GM18508 (cell line): ENCODE data around the gene SLAMF9.
"Not testable (repeated sequence)": the region's sequence is repeated elsewhere in the genome, so short reads cannot be mapped to it uniquely, and the experiment has no call there.

Experiments used
- ATAC-seq: cut with Tn5 transposase; IDR thresholded peaks from one replicate; pipeline ENCODE4 v1.9.1; 2021; ENCODE audit warnings: moderate number of reproducible peaks; ENCODE audit not compliant: insufficient read depth, unreplicated experiment

SLAMF9 gene

DNA sequence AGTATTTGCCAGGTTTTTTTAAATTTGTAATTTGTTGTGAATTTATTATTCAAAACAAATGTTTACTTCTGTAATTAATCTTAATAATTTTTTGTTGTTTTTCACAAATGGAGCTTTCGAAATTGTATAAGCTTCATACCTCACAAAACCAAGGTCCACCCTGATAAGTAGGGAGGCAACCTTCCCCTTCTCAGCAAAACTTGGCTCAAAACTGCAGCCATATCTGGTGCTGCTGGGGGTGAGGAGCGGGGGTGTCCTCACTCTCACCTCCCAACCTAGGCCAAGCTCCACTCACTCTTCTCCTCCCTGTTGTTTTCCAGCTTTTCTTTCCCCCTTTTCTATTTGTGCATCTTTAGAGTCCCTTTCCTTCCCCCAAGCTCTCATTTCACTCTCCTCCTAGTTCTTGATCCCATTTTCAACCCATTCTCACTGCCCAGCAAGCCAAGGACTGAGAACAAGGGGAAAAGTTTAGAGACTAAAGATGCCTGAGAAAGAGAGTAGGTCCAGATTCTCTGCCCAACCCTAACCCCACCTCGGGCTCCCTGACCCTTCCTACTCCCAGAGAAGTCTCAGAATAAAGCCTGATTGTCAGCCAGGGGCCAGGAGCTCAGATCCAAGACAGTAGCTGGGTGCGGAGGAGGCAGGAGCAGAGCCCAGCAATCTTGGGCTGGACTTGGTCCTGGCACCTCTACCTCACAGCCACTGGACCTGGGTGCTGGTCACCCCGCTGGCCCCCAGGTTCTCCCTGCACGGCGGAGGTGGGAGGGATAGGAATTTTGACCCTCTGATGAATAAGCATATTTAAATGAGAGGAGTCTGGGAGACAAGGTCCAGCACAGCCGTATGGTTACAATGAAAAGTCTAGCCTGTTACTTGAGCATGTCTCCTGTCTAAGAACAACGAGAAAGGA, 45.8 kb downstream of the SLAMF9 start:
- no peak for ATAC-seq

DNA sequence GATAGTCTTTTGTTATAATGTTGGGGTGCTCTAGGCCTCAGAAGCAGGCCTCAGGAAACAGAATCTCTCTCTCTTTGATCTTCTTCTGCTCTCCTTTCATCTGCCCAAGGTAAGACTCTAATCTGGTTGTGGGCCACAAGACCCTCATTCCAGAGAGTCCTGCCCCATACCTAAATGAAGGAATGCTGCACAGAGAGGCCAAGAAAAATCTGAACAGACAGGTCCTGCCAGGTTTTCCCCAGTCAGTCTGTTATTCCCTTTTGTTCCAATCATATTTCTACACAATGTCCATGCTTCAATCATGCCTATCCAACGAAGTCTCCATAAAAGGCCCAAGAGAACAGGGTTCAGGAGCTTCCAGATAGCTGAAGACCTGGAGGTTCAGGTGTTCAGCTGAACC, 47.1 kb downstream of the SLAMF9 start:
- ATAC-seq: no peak

DNA sequence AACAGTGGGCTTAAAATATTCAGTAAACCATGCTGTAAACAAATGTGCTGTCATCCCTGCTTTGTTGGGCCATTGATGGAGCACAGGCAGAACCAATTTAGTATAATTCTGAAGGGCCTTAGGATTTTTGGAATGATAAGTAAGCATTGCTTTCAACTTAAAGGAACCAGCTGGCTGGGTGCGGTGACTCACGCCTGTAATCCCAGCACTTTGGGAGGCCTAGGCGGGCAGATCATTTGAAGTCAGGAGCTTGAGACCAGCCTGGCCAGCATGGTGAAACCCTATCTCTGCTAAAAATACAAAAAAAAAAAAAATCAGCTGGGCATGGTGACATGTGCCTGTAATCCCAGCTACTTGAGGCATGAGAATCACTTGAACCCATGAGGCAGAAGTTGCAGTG, 50.0 kb downstream of the SLAMF9 start:
- not testable (repeated sequence) for ATAC-seq

DNA sequence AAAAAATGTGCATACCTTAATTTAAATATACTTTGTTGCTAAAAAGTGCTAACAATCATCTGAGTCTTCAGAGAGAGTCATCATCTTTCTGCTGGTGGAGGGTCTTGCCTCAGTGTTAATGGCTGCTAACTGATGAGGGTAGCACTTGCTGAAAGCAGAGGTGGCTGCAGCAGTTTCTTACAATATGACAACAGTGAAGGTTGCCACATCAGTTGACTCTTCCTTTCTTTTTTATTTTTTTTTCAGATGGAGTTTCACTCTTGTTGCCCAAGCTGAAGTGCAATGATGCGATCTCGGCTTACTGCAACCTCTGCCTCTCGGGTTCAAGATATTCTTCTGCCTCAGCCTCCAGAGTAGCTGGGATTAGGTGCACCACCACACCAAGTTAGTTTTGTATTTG, 51.5 kb downstream of the SLAMF9 start:
- ATAC-seq: no peak
